A673 (cell line): ENCODE results near the gene STX8. TPM values are rescaled to one million over a fixed set of nuclear protein-coding genes. Genes with fewer than 3 reads are reported as not detected.

ENCODE experiments used
- BruUV-seq: library from RNA; stranded (reverse); fragments of 400-500 nt; replicated peaks from 2 replicates; lab custom pipeline; 2021; lab: Mats Ljungman, UMichigan
- CTCF ChIA-PET: fragments of 300-600 bp; sonication (Branson Sonifier 250); formaldehyde crosslinking; loops from one replicate; lab custom pipeline; 2022; ENCODE audit warnings: antibody characterized with exemption; lab: Charles Lee
- POLR2A ChIA-PET: fragments of 300-600 bp; sonication (Branson Sonifier 250); formaldehyde crosslinking; loops from one replicate; lab custom pipeline; 2022; ENCODE audit warnings: antibody characterized with exemption; ENCODE audit not compliant: low non-redundant PET; lab: Charles Lee
- DNase-seq: peaks from one replicate; pipeline ENCODE4 v3.0.0-alpha.2; 2015; ENCODE audit warnings: low spot score
- H3K27ac ChIP-seq: fragments of 200-600 bp; sonication (generic); 2 replicates; pipeline ENCODE4 v1.5.1; 2016; ENCODE audit warnings: mixed run types, low read depth, mild to moderate bottlenecking, mixed read lengths, antibody characterized with exemption, low read length; ENCODE audit not compliant: poor library complexity, severe bottlenecking
- H3K27me3 ChIP-seq: fragments of 200-600 bp; sonication (generic); replicated peaks from 2 replicates; pipeline ENCODE4 v1.6.1; 2017; ENCODE audit warnings: mixed run types, low read depth, mild to moderate bottlenecking, mixed read lengths, antibody characterized with exemption, low read length; ENCODE audit not compliant: insufficient read depth, poor library complexity
- H3K36me3 ChIP-seq: fragments of 200-600 bp; sonication (generic); 2 replicates; pipeline ENCODE4 v1.6.1; 2016; ENCODE audit warnings: mixed run types, mild to moderate bottlenecking, mixed read lengths, antibody characterized with exemption, low read length; ENCODE audit not compliant: insufficient read depth, poor library complexity, severe bottlenecking
- H3K4me1 ChIP-seq: fragments of 200-600 bp; sonication (generic); 2 replicates; pipeline ENCODE4 v1.6.1; 2017; ENCODE audit warnings: mixed run types, mild to moderate bottlenecking, mixed read lengths, antibody characterized with exemption, low read length; ENCODE audit not compliant: insufficient read depth, poor library complexity, severe bottlenecking
- H3K4me3 ChIP-seq: fragments of 200-600 bp; sonication (generic); 2 replicates; pipeline ENCODE4 v1.5.1; 2016; ENCODE audit warnings: low read depth, mixed run types, mild to moderate bottlenecking, mixed read lengths, low read length; ENCODE audit not compliant: poor library complexity, severe bottlenecking
- H3K9me3 ChIP-seq: fragments of 200-600 bp; sonication (generic); 2 replicates; pipeline ENCODE4 v1.6.1; 2016; ENCODE audit warnings: mixed run types, low read depth, mild to moderate bottlenecking, mixed read lengths, antibody characterized with exemption, low read length; ENCODE audit not compliant: poor library complexity, severe bottlenecking
- EZH2 ChIP-seq: fragments of 200-600 bp; sonication (generic); IDR thresholded peaks from 2 replicates; pipeline ENCODE4 v1.6.1; 2017; ENCODE audit warnings: borderline replicate concordance, low read depth, mild to moderate bottlenecking, mixed read lengths, antibody characterized with exemption, low read length; ENCODE audit not compliant: poor library complexity, severe bottlenecking
- intact Hi-C: fragments of 100-400 bp; cut with micrococcal nuclease; formaldehyde crosslinking; loops from one replicate; pipeline ENCODE4 v1.10.0; 2022; ENCODE audit not compliant: unreplicated experiment
- total RNA-seq: library from RNA; stranded (reverse); gene quantifications from 2 replicates; pipeline ENCODE4 v1.2.3, GENCODE V29; 2021
- TF ChIP-seq, protein P1 (sequence below): fragments of 300-800, 200-600 bp; sonication (generic); conservative IDR thresholded peaks from 2 replicates; pipeline ENCODE4 v1.5.1; 2017; ENCODE audit warnings: low read depth, mild to moderate bottlenecking, antibody characterized with exemption, low read length, moderate library complexity, mixed read lengths

The STX8 gene
- total RNA-seq, 1 experiment from 2014 or later, result 51.4 TPM

DNA sequence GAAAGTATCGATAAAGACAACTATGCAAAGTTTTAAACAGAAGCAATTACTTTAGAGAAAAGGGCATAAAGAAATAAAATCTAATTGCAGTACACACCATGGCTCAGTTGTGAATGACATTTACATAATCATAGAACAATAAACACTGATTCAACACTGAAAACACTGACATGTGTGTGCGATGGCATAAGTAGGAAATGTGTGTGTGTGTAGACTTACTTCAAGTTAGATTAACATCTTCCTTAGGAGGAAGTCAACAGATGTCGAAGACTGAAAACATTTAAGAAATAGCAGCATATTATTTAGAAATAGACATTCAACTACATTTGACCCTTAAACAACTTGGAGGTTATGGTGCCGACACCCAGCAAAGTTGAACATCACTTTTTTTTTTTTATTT, 172.4 kb downstream of the STX8 start:
- H3K9me3 ChIP-seq, result no peaks in the 10 kb centered on the region
- no peak for DNase-seq
- intact Hi-C loops, result loop anchor here (2.0 to 10.0 kb wide), 2 partner anchors 120 to 408 kb away; no protein-coding TSS in a partner anchor

GRCh38 chr17:9402590-9403199, 172.9 kb downstream of the STX8 start:
- H3K36me3 ChIP-seq, result no peaks in the 10 kb centered on the region
- no peak overlapping the region for H3K27ac ChIP-seq
- no peak for TF ChIP-seq EZH2
- TF ChIP-seq, protein P1, sequence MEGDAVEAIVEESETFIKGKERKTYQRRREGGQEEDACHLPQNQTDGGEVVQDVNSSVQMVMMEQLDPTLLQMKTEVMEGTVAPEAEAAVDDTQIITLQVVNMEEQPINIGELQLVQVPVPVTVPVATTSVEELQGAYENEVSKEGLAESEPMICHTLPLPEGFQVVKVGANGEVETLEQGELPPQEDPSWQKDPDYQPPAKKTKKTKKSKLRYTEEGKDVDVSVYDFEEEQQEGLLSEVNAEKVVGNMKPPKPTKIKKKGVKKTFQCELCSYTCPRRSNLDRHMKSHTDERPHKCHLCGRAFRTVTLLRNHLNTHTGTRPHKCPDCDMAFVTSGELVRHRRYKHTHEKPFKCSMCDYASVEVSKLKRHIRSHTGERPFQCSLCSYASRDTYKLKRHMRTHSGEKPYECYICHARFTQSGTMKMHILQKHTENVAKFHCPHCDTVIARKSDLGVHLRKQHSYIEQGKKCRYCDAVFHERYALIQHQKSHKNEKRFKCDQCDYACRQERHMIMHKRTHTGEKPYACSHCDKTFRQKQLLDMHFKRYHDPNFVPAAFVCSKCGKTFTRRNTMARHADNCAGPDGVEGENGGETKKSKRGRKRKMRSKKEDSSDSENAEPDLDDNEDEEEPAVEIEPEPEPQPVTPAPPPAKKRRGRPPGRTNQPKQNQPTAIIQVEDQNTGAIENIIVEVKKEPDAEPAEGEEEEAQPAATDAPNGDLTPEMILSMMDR, result peak; percentile 69
- H3K4me3 ChIP-seq, result no peak overlapping the region
- no peaks in the 10 kb centered on the region for H3K27me3 ChIP-seq
- no TSS peak for BruUV-seq
- H3K9me3 ChIP-seq, result no peaks in the 10 kb centered on the region
- POLR2A ChIA-PET, result no interaction called here
- CTCF ChIA-PET, result no interaction called here
- no peaks in the 10 kb centered on the region for H3K4me1 ChIP-seq
- intact Hi-C loops, result loop anchor here (2.0 to 10.0 kb wide), 2 partner anchors 120 to 408 kb away; no protein-coding TSS in a partner anchor
- peak; percentile 71 for DNase-seq

More for the DNA sequence above, 172.4 kb downstream of the STX8 start:
- Histone ChIP-seq H3K27ac (no peak overlapping the region), H3K4me3 (no peak overlapping the region), H3K4me1 (no peaks in the 10 kb centered on the region), H3K27me3 (no peaks in the 10 kb centered on the region), H3K36me3 (no peaks in the 10 kb centered on the region)
- CTCF ChIA-PET, result no interaction called here
- POLR2A ChIA-PET, result no interaction called here
- TF ChIP-seq, protein P1, result no peak
- TF ChIP-seq EZH2, result no peak
- no TSS peak for BruUV-seq

GRCh38 chr17:9401434-9401833, 174.2 kb downstream of the STX8 start:
- BruUV-seq, result no TSS peak
- Histone ChIP-seq H3K9me3 (no peaks in the 10 kb centered on the region), H3K4me1 (no peaks in the 10 kb centered on the region), H3K27ac (no peak overlapping the region), H3K4me3 (no peak overlapping the region), H3K36me3 (no peaks in the 10 kb centered on the region), H3K27me3 (no peaks in the 10 kb centered on the region)
- ChIA-PET POLR2A (no interaction called here), CTCF (no interaction called here)
- DNase-seq, result no peak
- intact Hi-C loops, result loop anchor here (10.0 kb wide), 1 partner anchor 407 kb away; no protein-coding TSS in a partner anchor
- TF ChIP-seq EZH2, result no peak
- TF ChIP-seq, protein P1, result no peak
